MG63 (cell line): Measurements from ENCODE around the gene CLIC5. TPM values are rescaled to one million over a fixed set of nuclear protein-coding genes. Genes with fewer than 3 reads are reported as not detected.

Experiments
- DNase-seq: peaks from one replicate; pipeline ENCODE4 v3.0.0-alpha.2; 2020
- H3K27me3 ChIP-seq: fragments of 250-450 bp; sonication (Bioruptor Pico); 2 replicates; pipeline ENCODE4 v1.5.1; 2020; ENCODE audit warnings: mild to moderate bottlenecking, moderate library complexity
- H3K36me3 ChIP-seq: fragments of 250-450 bp; sonication (Bioruptor Pico); 2 replicates; pipeline ENCODE4 v1.5.1; 2020; ENCODE audit warnings: mild to moderate bottlenecking, moderate library complexity
- H3K4me3 ChIP-seq: fragments of 250-450 bp; sonication (Bioruptor Pico); 2 replicates; pipeline ENCODE4 v1.5.1; 2020; ENCODE audit warnings: mild to moderate bottlenecking, moderate library complexity
- H3K9me3 ChIP-seq: fragments of 250-450 bp; sonication (Bioruptor Pico); 2 replicates; pipeline ENCODE4 v1.5.1; 2020; ENCODE audit warnings: mild to moderate bottlenecking, moderate library complexity
- total RNA-seq: library from RNA; depleted of rRNA; stranded (reverse); fragments of >200 nt; shearing (Covaris generic); gene quantifications from 2 replicates; pipeline ENCODE4 v1.2.3, GENCODE V29; 2014; ENCODE audit warnings: low replicate concordance

The CLIC5 gene
- total RNA-seq, 1 experiment from 2014 or later: not detected

- Histone ChIP-seq H3K4me3 (no peak overlapping the region), H3K36me3 (no peaks in the 10 kb centered on the region), H3K9me3 (no peaks in the 10 kb centered on the region), H3K27me3 (peaks cover 14% of the 10 kb centered on the region; the same call in 1 of the 2 replicates)
- DNase-seq: no peak
Observed at GRCh38 chr6:46014511-46015118, 1.0 kb downstream of the CLIC5 start.

GRCh38 chr6:46014046-46014445 lies 1.6 kb downstream of the CLIC5 start:
- H3K36me3 ChIP-seq: no peaks in the 10 kb centered on the region
- no peak for DNase-seq
- peaks cover 14% of the 10 kb centered on the region; the same call in 1 of the 2 replicates for H3K27me3 ChIP-seq
- H3K9me3 ChIP-seq: no peaks in the 10 kb centered on the region
- H3K4me3 ChIP-seq: no peak overlapping the region

- no peaks in the 10 kb centered on the region for H3K36me3 ChIP-seq
- H3K9me3 ChIP-seq: no peaks in the 10 kb centered on the region
- peaks cover 14% of the 10 kb centered on the region; the same call in 1 of the 2 replicates for H3K27me3 ChIP-seq
- DNase-seq: no peak
- no peak overlapping the region for H3K4me3 ChIP-seq
Observed at GRCh38 chr6:46013639-46014038, 2.0 kb downstream of the CLIC5 start.

GRCh38 chr6:46012834-46013233 lies 2.8 kb downstream of the CLIC5 start:
- no peak overlapping the region for H3K4me3 ChIP-seq
- H3K27me3 ChIP-seq: peaks cover 14% of the 10 kb centered on the region; the same call in 1 of the 2 replicates
- H3K9me3 ChIP-seq: no peaks in the 10 kb centered on the region
- no peak for DNase-seq
- H3K36me3 ChIP-seq: no peaks in the 10 kb centered on the region

- Histone ChIP-seq H3K4me3 (no peak overlapping the region), H3K9me3 (no peaks in the 10 kb centered on the region), H3K27me3 (peaks cover 11% of the 10 kb centered on the region; the same call in 1 of the 2 replicates), H3K36me3 (no peaks in the 10 kb centered on the region)
- DNase-seq: no peak
Observed at GRCh38 chr6:46011188-46012085, 4.2 kb downstream of the CLIC5 start.

GRCh38 chr6:46010771-46011170 lies 4.9 kb downstream of the CLIC5 start:
- Histone ChIP-seq H3K36me3 (no peaks in the 10 kb centered on the region), H3K9me3 (no peaks in the 10 kb centered on the region), H3K4me3 (no peak overlapping the region), H3K27me3 (peaks cover 10% of the 10 kb centered on the region; the same call in 1 of the 2 replicates)
- no peak for DNase-seq

GRCh38 chr6:46010270-46010669 lies 5.4 kb downstream of the CLIC5 start:
- H3K9me3 ChIP-seq: no peaks in the 10 kb centered on the region
- no peak for DNase-seq
- no peak overlapping the region for H3K4me3 ChIP-seq
- H3K27me3 ChIP-seq: peaks cover 7% of the 10 kb centered on the region; the same call in 1 of the 2 replicates
- no peaks in the 10 kb centered on the region for H3K36me3 ChIP-seq

GRCh38 chr6:46002264-46002663 lies 13.4 kb downstream of the CLIC5 start:
- H3K27me3 ChIP-seq: no peaks in the 10 kb centered on the region
- no peak for DNase-seq
- no peaks in the 10 kb centered on the region for H3K9me3 ChIP-seq
- H3K4me3 ChIP-seq: no peak overlapping the region
- H3K36me3 ChIP-seq: no peaks in the 10 kb centered on the region

- H3K9me3 ChIP-seq: no peaks in the 10 kb centered on the region
- no peaks in the 10 kb centered on the region for H3K36me3 ChIP-seq
- H3K4me3 ChIP-seq: no peak overlapping the region
- H3K27me3 ChIP-seq: no peaks in the 10 kb centered on the region
- DNase-seq: no peak
Observed at GRCh38 chr6:46000905-46001304, 14.8 kb downstream of the CLIC5 start.

GRCh38 chr6:45998524-45998923 lies 17.1 kb downstream of the CLIC5 start:
- no peaks in the 10 kb centered on the region for H3K36me3 ChIP-seq
- no peak overlapping the region for H3K4me3 ChIP-seq
- no peaks in the 10 kb centered on the region for H3K9me3 ChIP-seq
- no peaks in the 10 kb centered on the region for H3K27me3 ChIP-seq
- DNase-seq: no peak

- no peak overlapping the region for H3K4me3 ChIP-seq
- no peak for DNase-seq
- no peaks in the 10 kb centered on the region for H3K36me3 ChIP-seq
Observed at GRCh38 chr6:45997875-45998506, 17.7 kb downstream of the CLIC5 start.

GRCh38 chr6:45991189-45991588 lies 24.5 kb downstream of the CLIC5 start:
- no peak for DNase-seq
- Histone ChIP-seq H3K36me3 (no peaks in the 10 kb centered on the region), H3K4me3 (no peak overlapping the region), H3K9me3 (no peaks in the 10 kb centered on the region), H3K27me3 (no peaks in the 10 kb centered on the region)

More at GRCh38 chr6:45997875-45998506, 17.7 kb downstream of the CLIC5 start:
- H3K27me3 ChIP-seq: no peaks in the 10 kb centered on the region
- no peaks in the 10 kb centered on the region for H3K9me3 ChIP-seq

- Histone ChIP-seq H3K36me3 (no peaks in the 10 kb centered on the region), H3K27me3 (no peaks in the 10 kb centered on the region), H3K9me3 (no peaks in the 10 kb centered on the region), H3K4me3 (no peak overlapping the region)
- no peak for DNase-seq
Observed at GRCh38 chr6:45990162-45990561, 25.5 kb downstream of the CLIC5 start.

- Histone ChIP-seq H3K9me3 (no peaks in the 10 kb centered on the region), H3K4me3 (no peak overlapping the region), H3K36me3 (no peaks in the 10 kb centered on the region), H3K27me3 (no peaks in the 10 kb centered on the region)
- DNase-seq: no peak
Observed at GRCh38 chr6:45988635-45989034, 27.0 kb downstream of the CLIC5 start.

GRCh38 chr6:45987856-45988255 lies 27.8 kb downstream of the CLIC5 start:
- no peaks in the 10 kb centered on the region for H3K9me3 ChIP-seq
- no peaks in the 10 kb centered on the region for H3K27me3 ChIP-seq
- H3K4me3 ChIP-seq: no peak overlapping the region
- no peak for DNase-seq
- no peaks in the 10 kb centered on the region for H3K36me3 ChIP-seq

GRCh38 chr6:45986746-45987274 lies 28.9 kb downstream of the CLIC5 start:
- no peak for DNase-seq
- no peaks in the 10 kb centered on the region for H3K9me3 ChIP-seq
- no peaks in the 10 kb centered on the region for H3K36me3 ChIP-seq
- H3K4me3 ChIP-seq: no peak overlapping the region
- H3K27me3 ChIP-seq: no peaks in the 10 kb centered on the region
